ENCODE data around the gene CTSZ. TPM values are rescaled to one million over a fixed set of nuclear protein-coding genes. Genes with fewer than 3 reads are reported as not detected.
"Not testable (repeated sequence)": the region's sequence is repeated elsewhere in the genome, so short reads cannot be mapped to it uniquely, and the experiment has no call there.

CTSZ gene
- total and polyA plus RNA-seq, 8 donors, result 92.2 to 479 (median 109) TPM

- ATAC-seq (no peak), DNase-seq (no peak)
- TF ChIP-seq CTCF (IDR thresholded peaks at IDR 0.05), result no peak
- peaks cover 0 to 45% of the 10 kb centered on the region in 2 donors for H3K4me1 ChIP-seq
- no peaks in the 10 kb centered on the region for H3K9me3 ChIP-seq
- H3K27me3 ChIP-seq, result no peaks in the 10 kb centered on the region
- intact Hi-C loops (cut with DNase I), result no loop called here
- no peak overlapping the region for H3K27ac ChIP-seq
- H3K4me3 ChIP-seq, result no peak overlapping the region
- H3K36me3 ChIP-seq, result peaks cover 0 to 39% of the 10 kb centered on the region in 2 donors
These were observed 22.4 kb downstream of the CTSZ start for GRCh38 chr20:58984691-58985090.

DNA sequence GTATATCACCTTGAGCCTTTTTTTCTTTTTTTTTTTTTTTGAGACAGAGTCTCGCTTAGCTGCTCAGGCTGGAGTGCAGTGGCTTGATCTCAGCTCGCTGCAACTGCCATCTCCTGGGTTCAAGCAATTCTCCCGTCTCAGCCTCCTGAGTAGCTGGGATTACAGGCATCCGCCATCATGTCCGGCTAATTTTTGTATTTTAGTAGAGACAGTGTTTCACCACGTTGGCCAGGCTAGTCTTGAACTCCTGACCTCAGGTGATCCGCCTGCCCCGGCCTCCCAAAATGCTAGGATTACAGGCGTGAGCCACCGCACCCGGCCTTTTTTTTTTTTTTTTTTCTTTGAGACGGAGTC lies 24.0 kb downstream of the CTSZ start:
- DNase-seq; H3K27ac ChIP-seq; H3K4me3 ChIP-seq; H3K9me3 ChIP-seq; ATAC-seq; intact Hi-C loops (cut with DNase I); H3K27me3 ChIP-seq: not testable (repeated sequence)
- peaks cover 0 to 45% of the 10 kb centered on the region in 2 donors for H3K4me1 ChIP-seq
- peaks cover 0 to 23% of the 10 kb centered on the region in 2 donors for H3K36me3 ChIP-seq

DNA sequence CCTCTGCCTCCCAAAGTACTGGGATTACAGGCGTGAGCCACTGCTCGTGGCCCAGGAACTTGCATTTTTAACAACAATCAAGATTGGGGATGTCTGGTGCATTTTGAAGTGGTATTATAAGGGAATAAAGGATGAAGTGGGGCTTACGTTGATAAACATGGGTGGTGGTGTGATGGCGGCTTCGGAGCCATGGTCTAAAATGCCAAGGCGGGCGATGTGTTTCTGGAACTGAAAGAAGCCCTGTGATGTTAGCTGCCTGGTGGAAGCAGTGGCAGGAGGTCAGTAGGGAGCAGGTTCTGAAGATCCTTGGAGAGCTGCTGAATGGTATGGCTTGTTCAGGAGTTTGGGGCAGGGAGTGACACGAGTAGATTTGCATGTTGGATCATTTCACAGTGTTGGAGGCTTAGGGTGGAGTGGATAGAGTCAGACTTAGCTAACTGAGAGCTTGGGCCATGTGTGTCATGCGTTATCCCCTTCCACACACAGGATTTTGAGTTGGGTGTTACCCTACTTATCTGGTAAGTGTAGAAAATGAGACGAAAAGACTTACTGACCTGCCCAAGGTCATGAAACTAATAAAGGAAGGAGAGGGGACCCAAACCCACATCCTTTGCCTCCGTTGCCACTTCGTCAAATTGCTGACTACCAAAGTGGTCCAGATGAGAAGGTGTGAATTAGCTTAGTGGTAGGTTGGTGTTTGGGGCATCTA lies 24.5 kb downstream of the CTSZ start:
- intact Hi-C loops (cut with DNase I), result no loop called here
- H3K27ac ChIP-seq, result no peak overlapping the region
- ATAC-seq (no peak), DNase-seq (no peak)
- H3K36me3 ChIP-seq, result peaks cover 0 to 18% of the 10 kb centered on the region in 2 donors
- no peaks in the 10 kb centered on the region for H3K9me3 ChIP-seq
- no peak for TF ChIP-seq CTCF (IDR thresholded peaks at IDR 0.05)
- peak overlapping the region in 1 of 2 donors; percentile 72 for H3K4me3 ChIP-seq
- H3K4me1 ChIP-seq, result peaks cover 0 to 45% of the 10 kb centered on the region in 2 donors
- H3K27me3 ChIP-seq, result no peaks in the 10 kb centered on the region

GRCh38 chr20:58981628-58982364 lies 25.3 kb downstream of the CTSZ start:
- no peaks in the 10 kb centered on the region for H3K9me3 ChIP-seq
- intact Hi-C loops (cut with DNase I), result no loop called here
- TF ChIP-seq CTCF (IDR thresholded peaks at IDR 0.05), result no peak
- H3K27ac ChIP-seq, result peak overlapping the region; percentile 69 to 78
- H3K4me3 ChIP-seq, result peak overlapping the region; percentile 66 to 72
- peak; percentile 11 for ATAC-seq
- peaks cover 0 to 10% of the 10 kb centered on the region in 2 donors for H3K36me3 ChIP-seq
- H3K4me1 ChIP-seq, result peaks cover 0 to 45% of the 10 kb centered on the region in 2 donors
- peak in 2 of 4 donors; percentile 30 to 45 for DNase-seq
- H3K27me3 ChIP-seq, result no peaks in the 10 kb centered on the region

DNA sequence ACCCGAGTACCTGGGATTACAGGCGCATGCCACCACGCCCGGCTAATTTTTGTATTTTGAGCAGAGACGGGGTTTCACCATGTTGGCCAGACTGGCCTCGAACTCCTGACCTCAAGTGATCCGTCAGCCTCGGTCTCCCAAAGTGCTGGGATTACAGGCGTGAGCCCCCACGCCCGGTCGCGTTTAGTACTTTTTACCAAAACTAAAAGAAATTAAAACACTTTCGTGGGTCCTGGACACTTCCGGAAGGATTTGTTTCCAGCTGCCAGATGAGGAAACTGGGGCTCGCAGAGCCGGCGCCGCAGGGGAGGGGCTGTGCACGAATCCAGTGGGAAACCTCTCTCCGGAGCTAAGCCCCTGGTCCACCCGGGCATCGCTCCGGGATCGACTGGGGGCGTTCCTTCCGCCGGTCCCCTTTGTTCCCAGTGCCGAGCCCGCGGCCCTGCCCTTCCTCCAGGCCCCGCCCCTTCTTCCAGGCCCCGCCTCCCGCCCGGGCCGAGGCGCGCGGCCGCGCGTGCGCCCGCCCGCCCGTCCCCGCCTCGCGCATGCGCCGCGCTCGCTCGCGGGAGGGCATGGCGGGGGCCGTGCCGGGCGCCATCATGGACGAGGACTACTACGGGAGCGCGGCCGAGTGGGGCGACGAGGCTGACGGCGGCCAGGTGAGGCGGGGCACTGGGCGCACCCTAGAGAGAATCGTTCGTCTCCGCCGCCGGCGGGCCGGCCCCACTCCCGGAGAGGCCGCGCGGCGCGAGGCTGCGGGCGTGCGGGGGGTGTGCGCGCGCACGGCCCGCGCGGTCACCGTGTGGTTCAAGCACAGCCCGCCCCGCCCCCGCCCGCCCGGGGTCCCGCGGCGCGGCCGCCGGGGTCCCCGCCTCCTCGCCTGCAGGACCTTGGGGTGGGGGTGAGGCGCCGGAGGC lies 26.1 kb downstream of the CTSZ start, which contains the start of gene NELFCD:
Gene NELFCD (plus strand): TSS at position 546 of the 917 bp plus-strand sequence. CDS start 54 bp downstream, at position 600.
- intact Hi-C loops (cut with DNase I), result no loop called here
- peak within 1 kb of the TSS; percentile 69 to 78 for H3K27ac ChIP-seq

More for the DNA sequence above, 26.1 kb downstream of the CTSZ start, which contains the start of gene NELFCD:
- no peaks in the 10 kb centered on the region for H3K27me3 ChIP-seq
- DNase-seq (peak; percentile 85 to 97 (median 92)), ATAC-seq (peak; percentile 96)
- peak within 1 kb of the TSS; percentile 66 to 72 for H3K4me3 ChIP-seq
- H3K9me3 ChIP-seq, result peaks cover 0 to 4% of the 10 kb centered on the region in 2 donors
- TF ChIP-seq CTCF (IDR thresholded peaks at IDR 0.05), result no peak
- peaks cover 0 to 2% of the 10 kb centered on the region in 2 donors for H3K36me3 ChIP-seq
- H3K4me1 ChIP-seq, result peaks cover 0 to 45% of the 10 kb centered on the region in 2 donors

Measured in left lung (tissue), 10 donors.